ENCODE measurements around the gene CKB. TPM values are rescaled to one million over a fixed set of nuclear protein-coding genes. Genes with fewer than 3 reads are reported as not detected.

The CKB gene
- total RNA-seq (10 to 100 TPM in 4 of 7 donors, 1 to 10 TPM in 3; 8.0 to 22.6 (median 10.8) TPM), polyA plus RNA-seq (10 to 100 TPM; 14.3 to 28.4 (median 20.6) TPM)
- long read RNA-seq, donor 1, transcript CKB-201 (8 exons, 1,709 nt): major isoform, 10 of 16 reads
- long read RNA-seq, donor 1, partial matches to known transcripts: 0 of 16 reads
- long read RNA-seq, donor 1, other reads (novel, unspliced or antisense): 0 of 16 reads
- long read RNA-seq, donor 2, transcript CKB-201 (8 exons, 1,709 nt): major isoform, 8 of 14 reads
- long read RNA-seq, donor 2, partial matches to known transcripts: 0 of 14 reads
- long read RNA-seq, donor 2, other reads (novel, unspliced or antisense): 0 of 14 reads

- DNase-seq: peak; percentile 75
- Histone ChIP-seq H3K9me3 (no peaks in the 10 kb centered on the region), H3K27me3 (replicated peaks in 1 of 7) (peaks cover 0 to 55% (median 24%) of the 10 kb centered on the region in 7 donors), H3K4me3 (peak within 1 kb of the TSS; percentile 35 to 78 (median 60)), H3K36me3 (no peaks in the 10 kb centered on the region), H3K4me1 (peaks cover 33 to 78% (median 72%) of the 10 kb centered on the region in 6 donors), H3K27ac (peak within 1 kb of the TSS in 3 of 8 donors; percentile 15 to 66 (median 42))
- WGBS, 5 donors: 6 to 34% (median 7%) methylated on average over 11 to 107 of the region's 107 CpGs
- intact Hi-C loops (cut with DNase I; ENCODE audit: low total_unique reads): no loop called here
- TF ChIP-seq CTCF (IDR thresholded peaks at IDR 0.05 in 8 of 11, conservative IDR thresholded peaks at IDR 0.05 in 3 of 11) (no peak), POLR2AphosphoS5 (IDR thresholded peaks at IDR 0.05) (peak in 2 of 3 donors; percentile 28 to 39), POLR2A (IDR thresholded peaks at IDR 0.05) (no peak)
These were observed at the start of gene CKB for GRCh38 chr14:103522649-103523574. Gene CKB, minus strand, starts transcription at chr14:103522830. Its CDS starts 337 bp downstream, at chr14:103522493.

- peak overlapping the region in 2 of 8 donors; percentile 30 to 50 for H3K27ac ChIP-seq
These were observed 46.8 kb upstream of the CKB start for GRCh38 chr14:103569408-103569807.

GRCh38 chr14:103568952-103569351 is 46.3 kb upstream of the CKB start:
- H3K36me3 ChIP-seq: peaks cover 0 to 48% (median 11%) of the 10 kb centered on the region in 6 donors
- peak overlapping the region in 4 of 8 donors; percentile 2 to 50 (median 25) for H3K27ac ChIP-seq
- H3K9me3 ChIP-seq: no peaks in the 10 kb centered on the region
- intact Hi-C loops (cut with DNase I; ENCODE audit: low total_unique reads): no loop called here
- 72 to 79% (median 75%) methylated on average over 4 to 8 of the region's 8 CpGs for WGBS, 5 donors
- H3K4me3 ChIP-seq: no peak overlapping the region
- no peak for DNase-seq
- no peaks in the 10 kb centered on the region for H3K27me3 ChIP-seq (replicated peaks in 1 of 7)
- peaks cover 9 to 79% (median 50%) of the 10 kb centered on the region in 6 donors for H3K4me1 ChIP-seq
- no peak for TF ChIP-seq POLR2AphosphoS5 (IDR thresholded peaks at IDR 0.05)
- no peak for TF ChIP-seq CTCF (IDR thresholded peaks at IDR 0.05 in 8 of 11, conservative IDR thresholded peaks at IDR 0.05 in 3 of 11)
- no peak for TF ChIP-seq POLR2A (IDR thresholded peaks at IDR 0.05)

More at GRCh38 chr14:103569408-103569807, 46.8 kb upstream of the CKB start:
- Histone ChIP-seq H3K9me3 (no peaks in the 10 kb centered on the region), H3K4me1 (peaks cover 5 to 79% (median 50%) of the 10 kb centered on the region in 6 donors), H3K36me3 (peaks cover 0 to 52% (median 15%) of the 10 kb centered on the region in 6 donors), H3K4me3 (no peak overlapping the region), H3K27me3 (replicated peaks in 1 of 7) (no peaks in the 10 kb centered on the region)
- intact Hi-C loops (cut with DNase I; ENCODE audit: low total_unique reads): no loop called here
- no peak for DNase-seq
- 63 to 84% (median 72%) methylated on average over 11 of the region's 11 CpGs for WGBS, 5 donors
- no peak for TF ChIP-seq POLR2AphosphoS5 (IDR thresholded peaks at IDR 0.05)
- no peak for TF ChIP-seq POLR2A (IDR thresholded peaks at IDR 0.05)
- TF ChIP-seq CTCF (IDR thresholded peaks at IDR 0.05 in 8 of 11, conservative IDR thresholded peaks at IDR 0.05 in 3 of 11): no peak
